GM19099 (cell line): ENCODE data around the gene SEZ6L.

Experiments
- POLR2A ChIP-seq: IDR thresholded peaks from 3 replicates; pipeline ENCODE4 v1.6.1; 2011; ENCODE audit warnings: low read depth; ENCODE audit not compliant: insufficient read length; ENCODE audit errors: extremely low read depth

Gene SEZ6L

GRCh38 chr22:26259510-26259909 lies 90.2 kb downstream of the SEZ6L start:
- no peak for TF ChIP-seq POLR2A

- no peak for TF ChIP-seq POLR2A
These were observed 94.9 kb downstream of the SEZ6L start for GRCh38 chr22:26264162-26264561.

- TF ChIP-seq POLR2A = no peak
These were observed 96.0 kb downstream of the SEZ6L start for GRCh38 chr22:26265281-26265680.

- no peak for TF ChIP-seq POLR2A
These were observed 96.6 kb downstream of the SEZ6L start for GRCh38 chr22:26265909-26266308.

GRCh38 chr22:26267856-26268255 lies 98.6 kb downstream of the SEZ6L start:
- no peak for TF ChIP-seq POLR2A

GRCh38 chr22:26269572-26269971 lies 100.3 kb downstream of the SEZ6L start:
- no peak for TF ChIP-seq POLR2A

GRCh38 chr22:26271427-26271826 lies 102.2 kb downstream of the SEZ6L start:
- no peak for TF ChIP-seq POLR2A

- no peak for TF ChIP-seq POLR2A
These were observed 103.9 kb downstream of the SEZ6L start for GRCh38 chr22:26273011-26273675.

- TF ChIP-seq POLR2A = no peak
These were observed 107.4 kb downstream of the SEZ6L start for GRCh38 chr22:26276529-26277160.

GRCh38 chr22:26281941-26282340 lies 112.7 kb downstream of the SEZ6L start:
- no peak for TF ChIP-seq POLR2A

- TF ChIP-seq POLR2A = no peak
These were observed 114.1 kb downstream of the SEZ6L start for GRCh38 chr22:26283330-26283729.

GRCh38 chr22:26285632-26286031 lies 116.4 kb downstream of the SEZ6L start:
- TF ChIP-seq POLR2A = no peak

GRCh38 chr22:26286091-26286820 lies 117.0 kb downstream of the SEZ6L start:
- no peak for TF ChIP-seq POLR2A

- TF ChIP-seq POLR2A = no peak
These were observed 118.3 kb downstream of the SEZ6L start for GRCh38 chr22:26287382-26288225.

- no peak for TF ChIP-seq POLR2A
These were observed 120.4 kb downstream of the SEZ6L start for GRCh38 chr22:26289611-26290101.

GRCh38 chr22:26291940-26292666 lies 122.8 kb downstream of the SEZ6L start:
- no peak for TF ChIP-seq POLR2A
